Peyer's patch (tissue), 4 donors: ENCODE measurements around the gene TMEM88.

Experiments
- CTCF ChIP-seq, 6 experiments: fragments of 450-650 bp in 4 of 6; fragments of 200-600 bp in 2 of 6; sonication (generic) in 1 of 6; IDR thresholded peaks; one replicate each; pipeline ENCODE4 v1.5.1; 2017 to 2019; ENCODE audit warnings: antibody characterized with exemption in 6 of 6, mild to moderate bottlenecking in 3 of 6, moderate library complexity in 1 of 6
- POLR2A ChIP-seq, 2 donors: fragments of 450-650 bp; IDR thresholded peaks; one replicate each; pipeline ENCODE4 v1.5.1; 2017; ENCODE audit warnings: antibody characterized with exemption in 2 of 2, mild to moderate bottlenecking in 2 of 2, moderate library complexity in 2 of 2

GRCh38 chr17:7850701-7851437 lies 4.0 kb upstream of the TMEM88 start:
- no peak for TF ChIP-seq CTCF (IDR thresholded peaks at IDR 0.05)
- no peak for TF ChIP-seq POLR2A (IDR thresholded peaks at IDR 0.05)
